ENCODE data around the gene PRKCSH. TPM values are rescaled to one million over a fixed set of nuclear protein-coding genes. Genes with fewer than 3 reads are reported as not detected.

PRKCSH gene
- total RNA-seq, 1 experiment from 2014 or later = 425 TPM

DNA sequence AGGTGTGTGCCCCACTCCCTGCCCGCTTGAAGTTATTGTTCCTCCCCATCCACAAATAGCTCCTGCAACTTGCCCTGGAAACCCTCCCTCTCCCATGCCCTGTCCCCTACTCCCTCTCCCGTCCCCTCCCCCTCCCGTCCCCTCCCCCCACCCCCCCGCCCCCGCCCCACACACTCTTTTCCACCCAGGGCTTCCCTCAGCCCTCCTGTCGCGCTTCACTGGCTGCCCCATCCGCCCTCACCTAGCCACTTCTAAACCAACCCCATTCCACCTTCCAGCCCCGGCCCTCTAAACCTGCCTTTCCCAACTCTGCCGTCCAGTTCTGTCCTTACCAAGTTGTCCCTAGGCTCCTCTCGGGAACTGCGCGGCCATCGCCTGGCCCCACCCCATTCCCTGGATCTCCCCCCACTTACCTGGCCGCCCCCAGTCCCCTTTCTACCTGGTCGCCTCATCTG, 17.3 kb upstream of the PRKCSH start:
- H4K20me1 ChIP-seq (ENCODE audit: insufficient read depth) = no peaks in the 10 kb centered on the region
- DNase-seq (ENCODE audit: low read depth, low spot score) = no peak
- H3K79me2 ChIP-seq (ENCODE audit: insufficient read depth, low read length) = no peaks in the 10 kb centered on the region
- BruUV-seq (replicated peaks) = no TSS peak
- peaks cover 0 to 4% of the 10 kb centered on the region in 2 experiments; a peak in 1 of 4 replicates for H3K36me3 ChIP-seq (ENCODE audit: control insufficient read depth in 1 of 2, insufficient read depth in 2 of 2, low read length in 2 of 2)
- H3K27me3 ChIP-seq (ENCODE audit: insufficient read depth, low read length) = no peaks in the 10 kb centered on the region
- peak; percentile 13 for ATAC-seq
- H3K4me2 ChIP-seq (ENCODE audit: low read length) = peak overlapping the region; percentile 98
- peaks cover 9 to 16% of the 10 kb centered on the region in 2 experiments for H3K4me1 ChIP-seq (ENCODE audit: control insufficient read depth in 1 of 2, insufficient read depth in 2 of 2, low read length in 2 of 2)
- no peak for TF ChIP-seq ZBTB33 (IDR thresholded peaks at IDR 0.05; ENCODE audit: extremely low read depth, insufficient replicate concordance, low read length)
- TF ChIP-seq EGR1 (IDR thresholded peaks at IDR 0.05; ENCODE audit: low read depth) = no peak
- no peaks in the 10 kb centered on the region for H3K9me3 ChIP-seq (ENCODE audit: control insufficient read depth in 1 of 2, insufficient read depth in 1 of 2, low read depth in 1 of 2, low read length in 2 of 2)
- intact Hi-C loops (cut with micrococcal nuclease) = no loop called here
- POLR2A ChIA-PET = interaction anchor here (0.7 to 3.1 kb wide), 7 partner anchors 11 to 150 kb away, joined by 3 to 15 read pairs (median 8); partner anchors contain the start of genes CCDC159, EPOR, SWSAP1 and TMEM205
- CTCF ChIA-PET = interaction anchor here (1.0 to 2.8 kb wide), 3 partner anchors 36 to 43 kb away, joined by 3 to 40 read pairs (median 4); partner anchors contain the start of gene EPOR
- no peak overlapping the region for H2AFZ ChIP-seq (ENCODE audit: low read depth, low read length, poor library complexity, severe bottlenecking)
- H3K9ac ChIP-seq (ENCODE audit: low read length) = peak overlapping the region; percentile 90
- no peaks in the 10 kb centered on the region for H3K9me2 ChIP-seq (ENCODE audit: insufficient read depth)
- H3K27ac ChIP-seq (ENCODE audit: low read depth, low read length) = peak overlapping the region; percentile 99
- RAD21 ChIA-PET (ENCODE audit: low non-redundant PET in 1 of 2, low total read pairs in 2 of 2, uncharacterized antibody in 2 of 2, unreplicated experiment in 2 of 2) = interaction anchor here in 1 of 2 experiments (1.5 kb wide), 1 partner anchor 43 kb away, joined by 5 read pairs; no protein-coding TSS in a partner anchor
- peak overlapping the region; percentile 93 to 99 for H3K4me3 ChIP-seq (replicated peaks in 1 of 2; ENCODE audit: low read depth in 1 of 2, low read length in 2 of 2)

All from HCT116 (cell line).